Progenitor cell of endocrine pancreas (in vitro differentiated cells): ENCODE measurements around the gene MAPK13. TPM values are rescaled to one million over a fixed set of nuclear protein-coding genes. Genes with fewer than 3 reads are reported as not detected.

Experiments
- DNase-seq: peaks from one replicate; pipeline ENCODE4 v3.0.0; 2021; ENCODE audit warnings: low spot score; ENCODE audit not compliant: unreplicated experiment
- H3K27ac Mint-ChIP-seq: 2 replicates; pipeline ENCODE4 v1.8.0; 2021; ENCODE audit warnings: mild to moderate bottlenecking, moderate library complexity, mixed read lengths
- H3K27me3 Mint-ChIP-seq: 2 replicates; pipeline ENCODE4 v1.8.0; 2021; ENCODE audit warnings: mixed read lengths
- H3K36me3 Mint-ChIP-seq: 2 replicates; pipeline ENCODE4 v1.8.0; 2022; ENCODE audit warnings: mixed read lengths; ENCODE audit not compliant: insufficient read depth
- H3K4me1 Mint-ChIP-seq: 2 replicates; pipeline ENCODE4 v1.8.0; 2021; ENCODE audit warnings: low read depth, mixed read lengths
- H3K4me3 Mint-ChIP-seq: 2 replicates; pipeline ENCODE4 v1.8.0; 2021; ENCODE audit warnings: low read depth, mild to moderate bottlenecking, moderate library complexity, mixed read lengths
- H3K9me3 Mint-ChIP-seq: 2 replicates; pipeline ENCODE4 v1.8.0; 2021; ENCODE audit warnings: low read depth, mixed read lengths
- CTCF ChIP-seq: fragments of 200-600 bp; sonication (generic); IDR thresholded peaks from one replicate; pipeline ENCODE4 v1.5.0; 2021; ENCODE audit warnings: antibody characterized with exemption, mild to moderate bottlenecking; ENCODE audit not compliant: unreplicated experiment
- total RNA-seq: library from RNA; stranded (reverse); gene quantifications from 2 replicates; pipeline ENCODE4 v1.2.1, GENCODE V29; 2021

MAPK13 gene
- total RNA-seq, 1 donor from 2014 or later = 41.2 TPM

GRCh38 chr6:36170704-36171103 lies 40.4 kb downstream of the MAPK13 start:
- no peak for DNase-seq
- H3K36me3 Mint-ChIP-seq = peaks cover 2% of the 10 kb centered on the region
- no peak overlapping the region for H3K4me3 Mint-ChIP-seq
- peaks cover 7% of the 10 kb centered on the region for H3K9me3 Mint-ChIP-seq
- H3K27ac Mint-ChIP-seq = no peak overlapping the region
- no peaks in the 10 kb centered on the region for H3K4me1 Mint-ChIP-seq
- TF ChIP-seq CTCF = no peak
- H3K27me3 Mint-ChIP-seq = no peaks in the 10 kb centered on the region

- no peak for DNase-seq
- Mint-ChIP-seq H3K27me3 (no peaks in the 10 kb centered on the region), H3K4me3 (no peak overlapping the region), H3K4me1 (no peaks in the 10 kb centered on the region), H3K36me3 (peaks cover 2% of the 10 kb centered on the region), H3K27ac (no peak overlapping the region), H3K9me3 (peaks cover 4% of the 10 kb centered on the region)
- TF ChIP-seq CTCF = no peak
These were observed 41.3 kb downstream of the MAPK13 start for GRCh38 chr6:36171573-36171972.

GRCh38 chr6:36177166-36177565 lies 46.9 kb downstream of the MAPK13 start:
- Mint-ChIP-seq H3K9me3 (peaks cover 13% of the 10 kb centered on the region), H3K4me1 (no peaks in the 10 kb centered on the region), H3K27me3 (no peaks in the 10 kb centered on the region), H3K36me3 (peaks cover 7% of the 10 kb centered on the region), H3K27ac (no peak overlapping the region), H3K4me3 (no peak overlapping the region)
- DNase-seq = no peak
- no peak for TF ChIP-seq CTCF

GRCh38 chr6:36178544-36178943 lies 48.2 kb downstream of the MAPK13 start:
- no peak overlapping the region for H3K4me3 Mint-ChIP-seq
- no peaks in the 10 kb centered on the region for H3K27me3 Mint-ChIP-seq
- no peaks in the 10 kb centered on the region for H3K4me1 Mint-ChIP-seq
- H3K36me3 Mint-ChIP-seq = peaks cover 7% of the 10 kb centered on the region
- DNase-seq = no peak
- H3K27ac Mint-ChIP-seq = no peak overlapping the region
- TF ChIP-seq CTCF = no peak
- H3K9me3 Mint-ChIP-seq = peaks cover 13% of the 10 kb centered on the region

GRCh38 chr6:36180126-36180525 lies 49.8 kb downstream of the MAPK13 start:
- Mint-ChIP-seq H3K4me1 (no peaks in the 10 kb centered on the region), H3K27ac (no peak overlapping the region), H3K36me3 (peaks cover 7% of the 10 kb centered on the region), H3K27me3 (no peaks in the 10 kb centered on the region), H3K9me3 (peaks cover 13% of the 10 kb centered on the region), H3K4me3 (no peak overlapping the region)
- DNase-seq = no peak
- no peak for TF ChIP-seq CTCF
